Esophagus squamous epithelium (tissue), 5 donors: ENCODE results near the gene TASOR2. TPM values are rescaled to one million over a fixed set of nuclear protein-coding genes. Genes with fewer than 3 reads are reported as not detected.

Experiments used
- DNase-seq: peaks from one replicate; lab custom pipeline; 2025; lab: John Stamatoyannopoulos, UW
- H3K27ac ChIP-seq, 4 donors: fragments of 200-600 bp; sonication (generic); one replicate each; pipeline ENCODE4 v1.5.1; 2016 to 2019; ENCODE audit warnings: mild to moderate bottlenecking in 1 of 4
- H3K27me3 ChIP-seq, 4 donors: fragments of 200-600 bp; sonication (generic); 1 replicate in 3 of 4; 2 replicates in 1 of 4; pipeline versions ENCODE4 v1.5.1 to v1.6.0; 2017 to 2021; ENCODE audit warnings: antibody characterized with exemption in 1 of 4
- H3K36me3 ChIP-seq, 3 donors: fragments of 200-600 bp; sonication (generic); one replicate each; pipeline ENCODE4 v1.5.1; 2016 to 2019
- H3K4me1 ChIP-seq, 3 donors: fragments of 200-600 bp; sonication (generic); one replicate each; pipeline ENCODE4 v1.5.1; 2017 to 2019
- H3K4me3 ChIP-seq, 4 donors: fragments of 200-600 bp; sonication (generic); 1 replicate in 3 of 4; 2 replicates in 1 of 4; pipeline ENCODE4 v1.5.1; 2016 to 2019; ENCODE audit warnings: mild to moderate bottlenecking in 2 of 4, moderate library complexity in 1 of 4
- H3K9me3 ChIP-seq, 3 donors: fragments of 200-600 bp; sonication (generic); one replicate each; pipeline ENCODE4 v1.5.1; 2016 to 2019
- CTCF ChIP-seq, 6 experiments: fragments of 450-650 bp in 4 of 6; fragments of 200-600 bp in 2 of 6; sonication (generic) in 2 of 6; IDR thresholded peaks; one replicate each; pipeline ENCODE4 v1.5.1; 2016 to 2019; ENCODE audit warnings: antibody characterized with exemption in 6 of 6, mild to moderate bottlenecking in 4 of 6, moderate library complexity in 4 of 6
- POLR2A ChIP-seq, 4 donors: fragments of 450-650 bp; IDR thresholded peaks; one replicate each; pipeline ENCODE4 v1.6.1; 2017; ENCODE audit warnings: antibody characterized with exemption in 4 of 4, mild to moderate bottlenecking in 4 of 4, moderate library complexity in 3 of 4
- WGBS, 2 donors: methylation state at CpG; one replicate each; pipeline ENCODE4 v1.1.5; 2018; 5-methylcytosine and 5-hydroxymethylcytosine counted together
- intact Hi-C: fragments of 100-400 bp; cut with DNase I; formaldehyde crosslinking; loops from one replicate; pipeline ENCODE4 v1.15.0; 2022
- total RNA-seq, 4 donors: library from RNA; depleted of rRNA; stranded (reverse); fragments of >200 nt; gene quantifications; one replicate each; pipeline ENCODE4 v1.1.0, GENCODE V29; 2016
- donor health status: DM: yes; HTN: yes; CAD: no.

The TASOR2 gene
- total RNA-seq, 4 donors from 2014 or later, result 18.0 to 86.8 (median 41.4) TPM

GRCh38 chr10:5645944-5646617 is 38.6 kb upstream of the TASOR2 start:
- TF ChIP-seq POLR2A (IDR thresholded peaks at IDR 0.05), result no peak

GRCh38 chr10:5647507-5648240 is 37.0 kb upstream of the TASOR2 start:
- peaks cover 4 to 69% (median 6%) of the 10 kb centered on the region in 3 donors for H3K36me3 ChIP-seq
- no peaks in the 10 kb centered on the region for H3K27me3 ChIP-seq
- intact Hi-C loops, result no loop called here
- DNase-seq, result no peak
- H3K9me3 ChIP-seq, result no peaks in the 10 kb centered on the region
- no peak overlapping the region for H3K4me3 ChIP-seq
- 93 to 100% methylated on average over 3 to 4 of the region's 11 CpGs for WGBS, 2 donors
- H3K4me1 ChIP-seq, result peaks cover 0 to 58% (median 8%) of the 10 kb centered on the region in 3 donors
- no peak for TF ChIP-seq CTCF (IDR thresholded peaks at IDR 0.05)
- no peak for TF ChIP-seq POLR2A (IDR thresholded peaks at IDR 0.05)
- H3K27ac ChIP-seq, result peak overlapping the region in 2 of 4 donors; percentile 53 to 72

More at GRCh38 chr10:5645944-5646617, 38.6 kb upstream of the TASOR2 start:
- DNase-seq, result no peak
- no peaks in the 10 kb centered on the region for H3K27me3 ChIP-seq
- peaks cover 7 to 75% (median 12%) of the 10 kb centered on the region in 3 donors for H3K36me3 ChIP-seq
- intact Hi-C loops, result no loop called here
- H3K4me3 ChIP-seq, result no peak overlapping the region
- peak overlapping the region; percentile 15 to 82 (median 62) for H3K27ac ChIP-seq
- peaks cover 0 to 46% (median 8%) of the 10 kb centered on the region in 3 donors for H3K4me1 ChIP-seq
- H3K9me3 ChIP-seq, result no peaks in the 10 kb centered on the region
- 68 to 92% methylated on average over 7 to 15 of the region's 21 CpGs for WGBS, 2 donors

GRCh38 chr10:5648494-5649457 is 35.9 kb upstream of the TASOR2 start:
- WGBS, 2 donors, result 90 to 91% methylated on average over 7 to 41 of the region's 50 CpGs
- H3K27ac ChIP-seq, result no peak overlapping the region
- peaks cover 0 to 68% (median 8%) of the 10 kb centered on the region in 3 donors for H3K4me1 ChIP-seq
- H3K27me3 ChIP-seq, result no peaks in the 10 kb centered on the region
- intact Hi-C loops, result no loop called here
- H3K36me3 ChIP-seq, result peaks cover 4 to 72% (median 6%) of the 10 kb centered on the region in 3 donors
- H3K9me3 ChIP-seq, result no peaks in the 10 kb centered on the region
- H3K4me3 ChIP-seq, result no peak overlapping the region
- TF ChIP-seq POLR2A (IDR thresholded peaks at IDR 0.05), result no peak
- no peak for TF ChIP-seq CTCF (IDR thresholded peaks at IDR 0.05)
- no peak for DNase-seq

- Histone ChIP-seq H3K4me1 (peaks cover 0 to 68% (median 8%) of the 10 kb centered on the region in 3 donors), H3K27me3 (no peaks in the 10 kb centered on the region), H3K4me3 (no peak overlapping the region), H3K9me3 (no peaks in the 10 kb centered on the region), H3K27ac (peak overlapping the region in 2 of 4 donors; percentile 67 to 70), H3K36me3 (peaks cover 0 to 62% (median 6%) of the 10 kb centered on the region in 3 donors)
- intact Hi-C loops, result no loop called here
- TF ChIP-seq CTCF (IDR thresholded peaks at IDR 0.05) (no peak), POLR2A (IDR thresholded peaks at IDR 0.05) (no peak)
- DNase-seq, result no peak
- WGBS, 2 donors, result 96 to 97% methylated on average over 11 of the region's 11 CpGs
These were observed 34.9 kb upstream of the TASOR2 start for GRCh38 chr10:5649746-5650145.
